HL-60 (cell line): Measurements from ENCODE around the gene CHTF8.

Experiments used
- GABPA ChIP-seq: IDR thresholded peaks from 2 replicates; pipeline ENCODE4 v1.6.1; 2012; ENCODE audit warnings: low read depth
- TF ChIP-seq, protein P1 (sequence below): IDR thresholded peaks from one replicate; pipeline ENCODE4 v1.5.1; 2011; ENCODE audit warnings: low read length, control low read depth, inconsistent platforms; ENCODE audit not compliant: insufficient read depth

DNA sequence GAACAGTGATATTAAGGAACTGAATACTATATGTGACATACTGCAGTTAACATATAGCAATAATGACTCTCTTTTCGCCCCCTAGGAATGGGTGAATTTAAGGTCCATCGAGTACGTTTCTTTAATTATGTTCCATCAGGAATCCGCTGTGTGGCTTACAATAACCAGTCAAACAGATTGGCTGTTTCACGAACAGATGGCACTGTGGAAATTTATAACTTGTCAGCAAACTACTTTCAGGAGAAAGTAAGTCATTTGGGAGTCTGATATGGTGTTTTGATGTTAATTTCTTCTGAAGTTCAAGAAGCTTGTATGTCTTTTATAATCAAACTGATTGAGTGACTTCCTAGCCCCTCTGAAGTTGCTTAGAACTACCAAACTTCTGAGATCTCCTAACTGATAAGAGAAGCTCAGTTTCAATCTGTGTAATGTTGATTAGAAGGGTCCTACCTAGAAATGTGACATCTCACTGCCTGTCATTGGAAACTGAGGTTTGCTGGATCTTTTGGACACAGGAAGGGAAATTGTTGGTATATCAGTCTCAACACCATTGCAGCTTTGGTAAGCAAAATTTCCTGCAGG, 1.1 kb upstream of the CHTF8 start:
- TF ChIP-seq, protein P1, sequence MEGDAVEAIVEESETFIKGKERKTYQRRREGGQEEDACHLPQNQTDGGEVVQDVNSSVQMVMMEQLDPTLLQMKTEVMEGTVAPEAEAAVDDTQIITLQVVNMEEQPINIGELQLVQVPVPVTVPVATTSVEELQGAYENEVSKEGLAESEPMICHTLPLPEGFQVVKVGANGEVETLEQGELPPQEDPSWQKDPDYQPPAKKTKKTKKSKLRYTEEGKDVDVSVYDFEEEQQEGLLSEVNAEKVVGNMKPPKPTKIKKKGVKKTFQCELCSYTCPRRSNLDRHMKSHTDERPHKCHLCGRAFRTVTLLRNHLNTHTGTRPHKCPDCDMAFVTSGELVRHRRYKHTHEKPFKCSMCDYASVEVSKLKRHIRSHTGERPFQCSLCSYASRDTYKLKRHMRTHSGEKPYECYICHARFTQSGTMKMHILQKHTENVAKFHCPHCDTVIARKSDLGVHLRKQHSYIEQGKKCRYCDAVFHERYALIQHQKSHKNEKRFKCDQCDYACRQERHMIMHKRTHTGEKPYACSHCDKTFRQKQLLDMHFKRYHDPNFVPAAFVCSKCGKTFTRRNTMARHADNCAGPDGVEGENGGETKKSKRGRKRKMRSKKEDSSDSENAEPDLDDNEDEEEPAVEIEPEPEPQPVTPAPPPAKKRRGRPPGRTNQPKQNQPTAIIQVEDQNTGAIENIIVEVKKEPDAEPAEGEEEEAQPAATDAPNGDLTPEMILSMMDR, result no peak
- TF ChIP-seq GABPA, result no peak
